ENCODE measurements around the gene AGAP1. TPM values are rescaled to one million over a fixed set of nuclear protein-coding genes. Genes with fewer than 3 reads are reported as not detected.
"Not testable (repeated sequence)": the region's sequence is repeated elsewhere in the genome, so short reads cannot be mapped to it uniquely, and the experiment has no call there.

The AGAP1 gene
- total RNA-seq, 1 donor from 2014 or later, result 22.3 TPM

- DNase-seq (ENCODE audit: extremely low read depth, low read depth, low spot score), result no peak
These were observed 563.5 kb downstream of the AGAP1 start for GRCh38 chr2:236057375-236057774.

GRCh38 chr2:236061497-236061896 lies 567.7 kb downstream of the AGAP1 start:
- DNase-seq (ENCODE audit: extremely low read depth, low read depth, low spot score), result no peak

- DNase-seq (ENCODE audit: extremely low read depth, low read depth, low spot score), result no peak
These were observed 568.1 kb downstream of the AGAP1 start for GRCh38 chr2:236061899-236062298.

GRCh38 chr2:236062806-236063205 lies 569.0 kb downstream of the AGAP1 start:
- DNase-seq (ENCODE audit: extremely low read depth, low read depth, low spot score), result not testable (repeated sequence)

GRCh38 chr2:236063994-236064393 lies 570.2 kb downstream of the AGAP1 start:
- DNase-seq (ENCODE audit: extremely low read depth, low read depth, low spot score), result no peak

- DNase-seq (ENCODE audit: extremely low read depth, low read depth, low spot score), result no peak
These were observed 571.7 kb downstream of the AGAP1 start for GRCh38 chr2:236065314-236066160.

GRCh38 chr2:236070236-236070635 lies 576.4 kb downstream of the AGAP1 start:
- DNase-seq (ENCODE audit: extremely low read depth, low read depth, low spot score), result no peak

- DNase-seq (ENCODE audit: extremely low read depth, low read depth, low spot score), result no peak
These were observed 579.4 kb downstream of the AGAP1 start for GRCh38 chr2:236073246-236073645.

- DNase-seq (ENCODE audit: extremely low read depth, low read depth, low spot score), result no peak
These were observed 580.2 kb downstream of the AGAP1 start for GRCh38 chr2:236073867-236074655.

GRCh38 chr2:236075802-236076201 lies 582.0 kb downstream of the AGAP1 start:
- no peak for DNase-seq (ENCODE audit: extremely low read depth, low read depth, low spot score)

GRCh38 chr2:236078297-236079255 lies 584.7 kb downstream of the AGAP1 start:
- no peak for DNase-seq (ENCODE audit: extremely low read depth, low read depth, low spot score)

GRCh38 chr2:236080412-236080811 lies 586.6 kb downstream of the AGAP1 start:
- no peak for DNase-seq (ENCODE audit: extremely low read depth, low read depth, low spot score)

- no peak for DNase-seq (ENCODE audit: extremely low read depth, low read depth, low spot score)
These were observed 587.3 kb downstream of the AGAP1 start for GRCh38 chr2:236081171-236081570.

GRCh38 chr2:236082061-236082460 lies 588.2 kb downstream of the AGAP1 start:
- DNase-seq (ENCODE audit: extremely low read depth, low read depth, low spot score), result no peak

- no peak for DNase-seq (ENCODE audit: extremely low read depth, low read depth, low spot score)
These were observed 590.1 kb downstream of the AGAP1 start for GRCh38 chr2:236083934-236084333.

- no peak for DNase-seq (ENCODE audit: extremely low read depth, low read depth, low spot score)
These were observed 591.4 kb downstream of the AGAP1 start for GRCh38 chr2:236085211-236085610.

GRCh38 chr2:236085647-236086046 lies 591.8 kb downstream of the AGAP1 start:
- DNase-seq (ENCODE audit: extremely low read depth, low read depth, low spot score), result no peak

GRCh38 chr2:236086403-236086970 lies 592.6 kb downstream of the AGAP1 start:
- DNase-seq (ENCODE audit: extremely low read depth, low read depth, low spot score), result no peak

- no peak for DNase-seq (ENCODE audit: extremely low read depth, low read depth, low spot score)
These were observed 593.2 kb downstream of the AGAP1 start for GRCh38 chr2:236086971-236087465.

GRCh38 chr2:236088368-236089057 lies 594.7 kb downstream of the AGAP1 start:
- no peak for DNase-seq (ENCODE audit: extremely low read depth, low read depth, low spot score)

All from glomerular endothelial cell (primary cell).